Neural cell (in vitro differentiated cells): Measurements from ENCODE around the gene TGIF2. TPM values are rescaled to one million over a fixed set of nuclear protein-coding genes. Genes with fewer than 3 reads are reported as not detected.

Experiments
- H2AFZ ChIP-seq: fragments of 200-600, 300-800 bp; sonication (generic), shearing (Covaris generic); 2 replicates; pipeline ENCODE4 v1.6.0; 2014; ENCODE audit warnings: low read depth, mild to moderate bottlenecking, antibody characterized with exemption, low read length, moderate library complexity
- H3F3A ChIP-seq: fragments of 200-600 bp; shearing (Covaris generic); 2 replicates; pipeline ENCODE4 v1.6.1; 2016; ENCODE audit warnings: mild to moderate bottlenecking, moderate library complexity, mixed read lengths, antibody characterized with exemption, low read length; ENCODE audit not compliant: insufficient read depth, poor library complexity, severe bottlenecking
- H3K27ac ChIP-seq: fragments of 200-600, 300-800 bp; sonication (generic), shearing (Covaris generic); 2 replicates; pipeline ENCODE4 v1.5.1; 2014; ENCODE audit warnings: mild to moderate bottlenecking, low read length, moderate library complexity
- H3K27me3 ChIP-seq: fragments of 300-800, 200-600 bp; sonication (generic), shearing (Covaris generic); 2 replicates; pipeline ENCODE4 v1.6.0; 2014; ENCODE audit warnings: mild to moderate bottlenecking, low read depth, low read length, moderate library complexity; ENCODE audit not compliant: insufficient read depth
- H3K36me3 ChIP-seq: fragments of 300-800, 200-600 bp; sonication (generic), shearing (Covaris generic); 2 replicates; pipeline ENCODE4 v1.5.1; 2014; ENCODE audit warnings: mild to moderate bottlenecking, antibody characterized with exemption, low read length, moderate library complexity; ENCODE audit not compliant: insufficient read depth
- H3K4me2 ChIP-seq: fragments of 300-800, 200-600 bp; sonication (generic), shearing (Covaris generic); 2 replicates; pipeline ENCODE4 v1.6.0; 2014; ENCODE audit warnings: mild to moderate bottlenecking, low read length
- H3K4me3 ChIP-seq: fragments of 300-800, 200-600 bp; sonication (generic), shearing (Covaris generic); 2 replicates; pipeline ENCODE4 v1.5.1; 2014; ENCODE audit warnings: mild to moderate bottlenecking, low read length, moderate library complexity
- H3K79me2 ChIP-seq: fragments of 200-600 bp; shearing (Covaris generic); replicated peaks from 2 replicates; pipeline ENCODE4 v1.6.0; 2014; ENCODE audit warnings: mild to moderate bottlenecking, low read length, moderate library complexity; ENCODE audit not compliant: insufficient read depth
- H3K9ac ChIP-seq: fragments of 300-800, 200-600 bp; sonication (generic), shearing (Covaris generic); 2 replicates; pipeline ENCODE4 v1.6.1; 2016; ENCODE audit warnings: mild to moderate bottlenecking, low read length, mixed read lengths
- H3K9me2 ChIP-seq: fragments of 200-600 bp; shearing (Covaris generic); 2 replicates; pipeline ENCODE4 v1.6.1; 2016; ENCODE audit warnings: mild to moderate bottlenecking, low read length, mixed read lengths; ENCODE audit not compliant: insufficient read depth
- H3K9me3 ChIP-seq: fragments of 200-600, 300-800 bp; sonication (generic), shearing (Covaris generic); 2 replicates; pipeline ENCODE4 v1.6.1; 2016; ENCODE audit warnings: mild to moderate bottlenecking, mixed run types, low read length, moderate library complexity, mixed read lengths
- H4K20me1 ChIP-seq: fragments of 200-600 bp; shearing (Covaris generic); 2 replicates; pipeline ENCODE4 v1.6.1; 2016; ENCODE audit warnings: mild to moderate bottlenecking, mixed run types; ENCODE audit not compliant: insufficient read depth
- CTCF ChIP-seq: fragments of 450-650 bp; IDR thresholded peaks from 2 replicates; pipeline ENCODE4 v1.5.1; 2014; ENCODE audit warnings: antibody characterized with exemption, mild to moderate bottlenecking, moderate library complexity; ENCODE audit not compliant: poor library complexity, severe bottlenecking
- EP300 ChIP-seq: fragments of 450-650 bp; conservative IDR thresholded peaks from 2 replicates; pipeline ENCODE4 v1.6.1; 2014; ENCODE audit warnings: antibody characterized with exemption, mild to moderate bottlenecking, moderate library complexity; ENCODE audit not compliant: poor library complexity, severe bottlenecking
- EZH2 ChIP-seq: fragments of 200-600, 300-800 bp; shearing (Covaris generic), sonication (generic); IDR thresholded peaks from 2 replicates; pipeline ENCODE4 v1.6.1; 2014; ENCODE audit warnings: antibody characterized with exemption, low read length, borderline replicate concordance, mild to moderate bottlenecking; ENCODE audit not compliant: insufficient read depth, poor library complexity, severe bottlenecking
- MXI1 ChIP-seq: fragments of 450-650 bp; conservative IDR thresholded peaks from 2 replicates; pipeline ENCODE4 v1.6.1; 2014; ENCODE audit warnings: antibody characterized with exemption, mild to moderate bottlenecking; ENCODE audit not compliant: poor library complexity, severe bottlenecking
- POLR2AphosphoS5 ChIP-seq: IDR thresholded peaks from 2 replicates; pipeline ENCODE4 v1.6.1; 2012
- RAD21 ChIP-seq: fragments of 450-650 bp; conservative IDR thresholded peaks from 2 replicates; pipeline ENCODE4 v1.6.1; 2014; ENCODE audit warnings: antibody characterized with exemption, mild to moderate bottlenecking, moderate library complexity
- REST ChIP-seq: IDR thresholded peaks from 2 replicates; pipeline ENCODE4 v1.6.1; 2012; ENCODE audit warnings: borderline replicate concordance
- SMC3 ChIP-seq: fragments of 450-650 bp; conservative IDR thresholded peaks from 2 replicates; pipeline ENCODE4 v1.6.1; 2014; ENCODE audit warnings: antibody characterized with exemption, mild to moderate bottlenecking, moderate library complexity; ENCODE audit not compliant: poor library complexity
- TAF1 ChIP-seq: IDR thresholded peaks from 2 replicates; pipeline ENCODE4 v1.6.1; 2012; ENCODE audit warnings: low read depth
- polyA plus RNA-seq: library from polyadenylated mRNA; depleted of rRNA; stranded (reverse); fragments of >200 nt; gene quantifications from 2 replicates; pipeline ENCODE4 v1.2.3, GENCODE V29; 2014

The TGIF2 gene
- polyA plus RNA-seq, 1 donor from 2014 or later, result 3.3 TPM

- no peak for TF ChIP-seq REST
- Histone ChIP-seq H3K9me2 (no peaks in the 10 kb centered on the region), H3K9ac (no peak overlapping the region), H3K9me3 (no peaks in the 10 kb centered on the region), H3K36me3 (no peaks in the 10 kb centered on the region), H2AFZ (no peak overlapping the region), H4K20me1 (no peaks in the 10 kb centered on the region), H3F3A (no peaks in the 10 kb centered on the region), H3K27ac (no peak overlapping the region), H3K27me3 (no peaks in the 10 kb centered on the region), H3K79me2 (no peaks in the 10 kb centered on the region), H3K4me3 (no peak overlapping the region), H3K4me2 (no peak overlapping the region)
Measured at GRCh38 chr20:36624068-36624943, 50.9 kb downstream of the TGIF2 start.

GRCh38 chr20:36624944-36625324 lies 51.5 kb downstream of the TGIF2 start:
- H3K9ac ChIP-seq, result no peak overlapping the region
- H3K79me2 ChIP-seq, result no peaks in the 10 kb centered on the region
- no peak overlapping the region for H3K27ac ChIP-seq
- no peak overlapping the region for H3K4me2 ChIP-seq
- no peaks in the 10 kb centered on the region for H3K27me3 ChIP-seq
- H3K9me2 ChIP-seq, result no peaks in the 10 kb centered on the region
- no peak overlapping the region for H3K4me3 ChIP-seq
- H4K20me1 ChIP-seq, result no peaks in the 10 kb centered on the region
- TF ChIP-seq EZH2, result no peak
- no peak for TF ChIP-seq CTCF
- TF ChIP-seq POLR2AphosphoS5, result no peak
- TF ChIP-seq TAF1, result no peak
- TF ChIP-seq MXI1, result no peak
- no peak for TF ChIP-seq REST
- no peak for TF ChIP-seq SMC3
- TF ChIP-seq RAD21, result no peak
- no peak for TF ChIP-seq EP300
- no peak overlapping the region for H2AFZ ChIP-seq
- no peaks in the 10 kb centered on the region for H3K36me3 ChIP-seq
- H3K9me3 ChIP-seq, result no peaks in the 10 kb centered on the region
- no peaks in the 10 kb centered on the region for H3F3A ChIP-seq
